Stimulated activated CD8-positive, alpha-beta memory T cell treated with anti-CD3 and anti-CD28 coated beads, Interleukin-7, amount 100 ng/mL, for 1 hour (primary cell): ENCODE results near the gene ZC3H7A.
"Not testable (repeated sequence)": the region's sequence is repeated elsewhere in the genome, so short reads cannot be mapped to it uniquely, and the experiment has no call there.

Source experiments
- DNase-seq, 2 donors: peaks; one replicate each; pipeline ENCODE4 v3.0.0-alpha.2; 2020; ENCODE audit warnings: low read depth in 2 of 2

ZC3H7A gene

GRCh38 chr16:11797166-11797956 is at the start of gene ZC3H7A:
Gene ZC3H7A, minus strand, starts transcription at chr16:11797258. Its CDS starts 14,904 bp downstream, at chr16:11782354.
- DNase-seq: peak; percentile 82 to 86

GRCh38 chr16:11844499-11844898 is 47.4 kb upstream of the ZC3H7A start:
- no peak for DNase-seq

GRCh38 chr16:11843861-11844260 is 46.8 kb upstream of the ZC3H7A start:
- DNase-seq: no peak

GRCh38 chr16:11843206-11843605 is 46.1 kb upstream of the ZC3H7A start:
- no peak for DNase-seq

- DNase-seq: no peak
Observed at GRCh38 chr16:11841026-11841425, 44.0 kb upstream of the ZC3H7A start.

- DNase-seq: no peak
Observed at GRCh38 chr16:11836650-11837244, 39.7 kb upstream of the ZC3H7A start.

- no peak for DNase-seq
Observed at GRCh38 chr16:11835891-11836649, 39.0 kb upstream of the ZC3H7A start.

- no peak for DNase-seq
Observed at GRCh38 chr16:11835309-11835708, 38.3 kb upstream of the ZC3H7A start.

GRCh38 chr16:11833951-11834695 is 37.1 kb upstream of the ZC3H7A start:
- DNase-seq: no peak

- DNase-seq: no peak
Observed at GRCh38 chr16:11828696-11829095, 31.6 kb upstream of the ZC3H7A start.

GRCh38 chr16:11825520-11826165 is 28.6 kb upstream of the ZC3H7A start:
- not testable (repeated sequence) for DNase-seq

- no peak for DNase-seq
Observed at GRCh38 chr16:11824362-11824761, 27.3 kb upstream of the ZC3H7A start.

- not testable (repeated sequence) for DNase-seq
Observed at GRCh38 chr16:11823645-11824044, 26.6 kb upstream of the ZC3H7A start.

GRCh38 chr16:11819798-11820197 is 22.7 kb upstream of the ZC3H7A start:
- no peak for DNase-seq

- not testable (repeated sequence) for DNase-seq
Observed at GRCh38 chr16:11818970-11819369, 21.9 kb upstream of the ZC3H7A start.

GRCh38 chr16:11816123-11816522 is 19.1 kb upstream of the ZC3H7A start:
- DNase-seq: no peak

- DNase-seq: not testable (repeated sequence)
Observed at GRCh38 chr16:11814800-11815199, 17.7 kb upstream of the ZC3H7A start.

- no peak for DNase-seq
Observed at GRCh38 chr16:11806721-11807120, 9.7 kb upstream of the ZC3H7A start.

GRCh38 chr16:11805556-11805955 is 8.5 kb upstream of the ZC3H7A start:
- no peak for DNase-seq

- DNase-seq: no peak
Observed at GRCh38 chr16:11801481-11802021, 4.5 kb upstream of the ZC3H7A start.

GRCh38 chr16:11800382-11800718 is 3.3 kb upstream of the ZC3H7A start:
- no peak for DNase-seq
